HEK293 (cell line): ENCODE measurements around the gene DYNLT4.

Source experiments
- EGR2 ChIP-seq: fragments of 450-650 bp; formaldehyde crosslinking; IDR thresholded peaks from 2 replicates; pipeline ENCODE4 v1.5.1; 2016; ENCODE audit warnings: low read depth, missing biosample characterization, missing genetic modification characterization
- GLI4 ChIP-seq: fragments of 450-650 bp; formaldehyde crosslinking; IDR thresholded peaks from 2 replicates; pipeline ENCODE4 v1.5.1; 2016; ENCODE audit warnings: missing biosample characterization, missing genetic modification characterization
- KLF16 ChIP-seq: fragments of 450-650 bp; formaldehyde crosslinking; IDR thresholded peaks from 2 replicates; pipeline ENCODE4 v1.5.1; 2017; ENCODE audit warnings: missing biosample characterization, missing genetic modification characterization
- SP2 ChIP-seq: fragments of 450-650 bp; formaldehyde crosslinking; IDR thresholded peaks from 2 replicates; pipeline ENCODE4 v1.5.1; 2016; ENCODE audit warnings: missing biosample characterization, missing genetic modification characterization
- TSHZ1 ChIP-seq: fragments of 450-650 bp; formaldehyde crosslinking; IDR thresholded peaks from 2 replicates; pipeline ENCODE4 v1.5.1; 2016; ENCODE audit warnings: missing biosample characterization, missing genetic modification characterization, borderline replicate concordance
- YY1 ChIP-seq: fragments of 450-650 bp; formaldehyde crosslinking; IDR thresholded peaks from 2 replicates; pipeline ENCODE4 v1.5.1; 2018; ENCODE audit warnings: missing biosample characterization, missing genetic modification characterization
- ZBTB20 ChIP-seq: fragments of 450-650 bp; formaldehyde crosslinking; IDR thresholded peaks from 2 replicates; pipeline ENCODE4 v1.5.1; 2016; ENCODE audit warnings: missing biosample characterization, missing genetic modification characterization
- ZFP3 ChIP-seq: fragments of 450-650 bp; formaldehyde crosslinking; IDR thresholded peaks from 2 replicates; pipeline ENCODE4 v1.5.1; 2016; ENCODE audit warnings: low read depth, missing biosample characterization, missing genetic modification characterization
- ZNF155 ChIP-seq: fragments of 450-650 bp; formaldehyde crosslinking; IDR thresholded peaks from 2 replicates; pipeline ENCODE4 v1.5.1; 2016; ENCODE audit warnings: missing biosample characterization, missing genetic modification characterization
- ZNF16 ChIP-seq: fragments of 450-650 bp; formaldehyde crosslinking; IDR thresholded peaks from 2 replicates; pipeline ENCODE4 v1.5.1; 2016; ENCODE audit warnings: low read depth, missing biosample characterization, missing genetic modification characterization
- ZNF2 ChIP-seq: fragments of 450-650 bp; formaldehyde crosslinking; IDR thresholded peaks from 2 replicates; pipeline ENCODE4 v1.5.1; 2016; ENCODE audit warnings: missing biosample characterization, missing genetic modification characterization
- ZNF211 ChIP-seq: fragments of 450-650 bp; formaldehyde crosslinking; IDR thresholded peaks from 2 replicates; pipeline ENCODE4 v1.5.1; 2016; ENCODE audit warnings: low read depth, missing biosample characterization, missing genetic modification characterization
- ZNF239 ChIP-seq: fragments of 450-650 bp; formaldehyde crosslinking; IDR thresholded peaks from 2 replicates; pipeline ENCODE4 v1.5.1; 2016; ENCODE audit warnings: missing biosample characterization, missing genetic modification characterization
- ZNF248 ChIP-seq: fragments of 450-650 bp; formaldehyde crosslinking; IDR thresholded peaks from 2 replicates; pipeline ENCODE4 v1.5.1; 2017; ENCODE audit warnings: missing biosample characterization, missing genetic modification characterization
- ZNF350 ChIP-seq: fragments of 450-650 bp; formaldehyde crosslinking; IDR thresholded peaks from 2 replicates; pipeline ENCODE4 v1.5.0; 2017; ENCODE audit warnings: missing biosample characterization, mild to moderate bottlenecking, missing genetic modification characterization
- ZNF416 ChIP-seq: fragments of 450-650 bp; formaldehyde crosslinking; IDR thresholded peaks from 2 replicates; pipeline ENCODE4 v1.5.1; 2016; ENCODE audit warnings: missing biosample characterization, missing genetic modification characterization
- ZNF473 ChIP-seq: fragments of 450-650 bp; formaldehyde crosslinking; IDR thresholded peaks from 2 replicates; pipeline ENCODE4 v1.5.1; 2017; ENCODE audit warnings: missing biosample characterization, missing genetic modification characterization
- ZNF521 ChIP-seq: fragments of 450-650 bp; formaldehyde crosslinking; IDR thresholded peaks from 2 replicates; pipeline ENCODE4 v1.5.1; 2017; ENCODE audit warnings: missing biosample characterization, mild to moderate bottlenecking, missing genetic modification characterization
- ZNF585B ChIP-seq: fragments of 450-650 bp; formaldehyde crosslinking; IDR thresholded peaks from 2 replicates; pipeline ENCODE4 v1.5.1; 2016; ENCODE audit warnings: missing biosample characterization, missing genetic modification characterization
- ZNF610 ChIP-seq: fragments of 450-650 bp; formaldehyde crosslinking; IDR thresholded peaks from 2 replicates; pipeline ENCODE4 v1.5.1; 2016; ENCODE audit warnings: missing biosample characterization, missing genetic modification characterization, borderline replicate concordance
- ZNF621 ChIP-seq: fragments of 450-650 bp; formaldehyde crosslinking; IDR thresholded peaks from 2 replicates; pipeline ENCODE4 v1.5.1; 2017; ENCODE audit warnings: missing biosample characterization, missing genetic modification characterization
- ZNF629 ChIP-seq: fragments of 450-650 bp; formaldehyde crosslinking; IDR thresholded peaks from 2 replicates; pipeline ENCODE4 v1.5.1; 2017; ENCODE audit warnings: missing biosample characterization, missing genetic modification characterization
- ZNF791 ChIP-seq: fragments of 450-650 bp; formaldehyde crosslinking; IDR thresholded peaks from 2 replicates; pipeline ENCODE4 v1.5.1; 2016; ENCODE audit warnings: missing biosample characterization, missing genetic modification characterization
- TF ChIP-seq, protein P1 (sequence below): fragments of 450-650 bp; formaldehyde crosslinking; IDR thresholded peaks from 2 replicates; pipeline ENCODE4 v1.5.1; 2016; ENCODE audit warnings: missing biosample characterization, missing genetic modification characterization
- TF ChIP-seq, protein P2 (sequence below): fragments of 450-650 bp; formaldehyde crosslinking; IDR thresholded peaks from 2 replicates; pipeline ENCODE4 v1.5.1; 2016; ENCODE audit warnings: missing biosample characterization, missing genetic modification characterization
- TF ChIP-seq, protein P3 (sequence below): fragments of 450-650 bp; IDR thresholded peaks from 2 replicates; pipeline ENCODE4 v1.5.1; 2018; ENCODE audit warnings: missing biosample characterization, missing genetic modification characterization
- TF ChIP-seq, protein P4 (sequence below): fragments of 450-650 bp; formaldehyde crosslinking; conservative IDR thresholded peaks from 2 replicates; pipeline ENCODE4 v1.5.1; 2016; ENCODE audit warnings: low read depth, missing biosample characterization, missing genetic modification characterization
- TF ChIP-seq, protein P5 (sequence below): fragments of 450-650 bp; formaldehyde crosslinking; IDR thresholded peaks from 2 replicates; pipeline ENCODE4 v1.5.1; 2016; ENCODE audit warnings: missing biosample characterization, missing genetic modification characterization

Gene DYNLT4

DNA sequence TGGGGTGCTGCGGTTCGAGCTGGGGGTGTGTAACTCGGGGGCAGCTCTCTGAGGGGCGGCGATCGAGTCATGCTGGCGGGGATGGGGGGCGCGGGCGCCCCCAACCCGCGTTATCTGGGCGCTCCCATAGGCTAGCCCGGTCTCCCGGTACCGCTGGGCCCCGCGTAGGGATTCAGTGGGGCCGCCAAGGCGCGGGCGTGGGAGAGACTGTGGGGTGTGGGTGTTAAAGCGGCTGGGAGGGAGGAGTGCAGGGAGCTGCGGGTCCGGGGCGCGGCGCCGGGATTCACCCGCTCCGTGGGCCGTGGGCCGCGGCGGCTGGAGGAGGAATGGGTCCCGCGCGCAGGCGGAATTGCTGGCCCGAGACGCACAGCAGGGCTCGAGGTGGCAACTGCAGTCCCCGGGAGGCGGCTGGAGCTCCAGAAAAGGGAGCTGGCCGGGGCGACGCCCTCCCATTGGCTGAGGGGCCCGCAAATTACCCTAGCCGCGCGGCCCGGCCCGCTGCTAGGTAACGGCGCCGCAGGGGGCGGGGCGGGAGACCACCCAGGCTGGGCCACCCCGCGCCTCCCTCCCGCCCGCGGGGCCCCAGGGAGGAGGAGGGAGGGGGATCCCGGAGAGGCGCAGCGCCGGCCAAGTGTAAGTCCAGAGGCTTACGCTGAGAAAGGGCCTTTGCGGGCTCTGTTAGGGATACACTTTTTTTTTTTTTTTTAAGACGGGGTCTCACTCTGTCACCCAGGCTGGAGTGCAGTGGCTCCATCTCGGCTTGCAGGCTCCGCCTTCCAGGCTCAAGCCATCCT lies 35.9 kb upstream of the DYNLT4 start, which contains the start of gene PTCH2 (continued):
- TF ChIP-seq YY1 (tag by site-specific recombination) (no peak), ZNF155 (tag by site-specific recombination) (no peak), ZFP3 (no peak), ZNF239 (tag by site-specific recombination) (no peak), ZNF521 (tag by site-specific recombination) (no peak), ZNF610 (tag by site-specific recombination) (no peak), TSHZ1 (tag by site-specific recombination) (no peak), ZBTB20 (tag by site-specific recombination) (peak; percentile 71; the same call in 1 of the 2 replicates), EGR2 (peak; percentile 97), ZNF211 (tag by site-specific recombination) (no peak), ZNF473 (tag by site-specific recombination) (no peak), ZNF248 (no peak), ZNF350 (tag by site-specific recombination) (no peak), ZNF585B (tag by site-specific recombination) (no peak), ZNF2 (peak; percentile 52; the same call in 1 of the 2 replicates), SP2 (tag by site-specific recombination) (peak; percentile 73), ZNF16 (tag by site-specific recombination) (no peak), KLF16 (tag by site-specific recombination) (0 out of 2 replicates have a peak, but pooled peaks have one; percentile 35), ZNF791 (no peak), ZNF621 (tag by site-specific recombination) (no peak), ZNF629 (tag by site-specific recombination) (no peak), ZNF416 (tag by site-specific recombination) (no peak), GLI4 (tag by site-specific recombination) (no peak)
- TF ChIP-seq, protein P1, sequence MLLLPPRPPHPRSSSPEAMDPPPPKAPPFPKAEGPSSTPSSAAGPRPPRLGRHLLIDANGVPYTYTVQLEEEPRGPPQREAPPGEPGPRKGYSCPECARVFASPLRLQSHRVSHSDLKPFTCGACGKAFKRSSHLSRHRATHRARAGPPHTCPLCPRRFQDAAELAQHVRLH (tag by site-specific recombination): no peak; the same call in 1 of the 2 replicates
- TF ChIP-seq, protein P2, sequence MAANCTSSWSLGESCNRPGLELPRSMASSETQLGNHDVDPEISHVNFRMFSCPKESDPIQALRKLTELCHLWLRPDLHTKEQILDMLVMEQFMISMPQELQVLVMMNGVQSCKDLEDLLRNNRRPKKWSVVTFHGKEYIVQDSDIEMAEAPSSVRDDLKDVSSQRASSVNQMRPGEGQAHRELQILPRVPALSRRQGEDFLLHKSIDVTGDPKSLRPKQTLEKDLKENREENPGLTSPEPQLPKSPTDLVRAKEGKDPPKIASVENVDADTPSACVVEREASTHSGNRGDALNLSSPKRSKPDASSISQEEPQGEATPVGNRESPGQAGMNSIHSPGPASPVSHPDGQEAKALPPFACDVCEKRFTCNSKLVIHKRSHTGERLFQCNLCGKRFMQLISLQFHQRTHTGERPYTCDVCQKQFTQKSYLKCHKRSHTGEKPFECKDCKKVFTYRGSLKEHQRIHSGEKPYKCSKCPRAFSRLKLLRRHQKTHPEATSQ: 0 out of 2 replicates have a peak, but pooled peaks have one; percentile 37
- TF ChIP-seq, protein P3, sequence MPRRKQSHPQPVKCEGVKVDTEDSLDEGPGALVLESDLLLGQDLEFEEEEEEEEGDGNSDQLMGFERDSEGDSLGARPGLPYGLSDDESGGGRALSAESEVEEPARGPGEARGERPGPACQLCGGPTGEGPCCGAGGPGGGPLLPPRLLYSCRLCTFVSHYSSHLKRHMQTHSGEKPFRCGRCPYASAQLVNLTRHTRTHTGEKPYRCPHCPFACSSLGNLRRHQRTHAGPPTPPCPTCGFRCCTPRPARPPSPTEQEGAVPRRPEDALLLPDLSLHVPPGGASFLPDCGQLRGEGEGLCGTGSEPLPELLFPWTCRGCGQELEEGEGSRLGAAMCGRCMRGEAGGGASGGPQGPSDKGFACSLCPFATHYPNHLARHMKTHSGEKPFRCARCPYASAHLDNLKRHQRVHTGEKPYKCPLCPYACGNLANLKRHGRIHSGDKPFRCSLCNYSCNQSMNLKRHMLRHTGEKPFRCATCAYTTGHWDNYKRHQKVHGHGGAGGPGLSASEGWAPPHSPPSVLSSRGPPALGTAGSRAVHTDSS: no peak
- TF ChIP-seq, protein P4, sequence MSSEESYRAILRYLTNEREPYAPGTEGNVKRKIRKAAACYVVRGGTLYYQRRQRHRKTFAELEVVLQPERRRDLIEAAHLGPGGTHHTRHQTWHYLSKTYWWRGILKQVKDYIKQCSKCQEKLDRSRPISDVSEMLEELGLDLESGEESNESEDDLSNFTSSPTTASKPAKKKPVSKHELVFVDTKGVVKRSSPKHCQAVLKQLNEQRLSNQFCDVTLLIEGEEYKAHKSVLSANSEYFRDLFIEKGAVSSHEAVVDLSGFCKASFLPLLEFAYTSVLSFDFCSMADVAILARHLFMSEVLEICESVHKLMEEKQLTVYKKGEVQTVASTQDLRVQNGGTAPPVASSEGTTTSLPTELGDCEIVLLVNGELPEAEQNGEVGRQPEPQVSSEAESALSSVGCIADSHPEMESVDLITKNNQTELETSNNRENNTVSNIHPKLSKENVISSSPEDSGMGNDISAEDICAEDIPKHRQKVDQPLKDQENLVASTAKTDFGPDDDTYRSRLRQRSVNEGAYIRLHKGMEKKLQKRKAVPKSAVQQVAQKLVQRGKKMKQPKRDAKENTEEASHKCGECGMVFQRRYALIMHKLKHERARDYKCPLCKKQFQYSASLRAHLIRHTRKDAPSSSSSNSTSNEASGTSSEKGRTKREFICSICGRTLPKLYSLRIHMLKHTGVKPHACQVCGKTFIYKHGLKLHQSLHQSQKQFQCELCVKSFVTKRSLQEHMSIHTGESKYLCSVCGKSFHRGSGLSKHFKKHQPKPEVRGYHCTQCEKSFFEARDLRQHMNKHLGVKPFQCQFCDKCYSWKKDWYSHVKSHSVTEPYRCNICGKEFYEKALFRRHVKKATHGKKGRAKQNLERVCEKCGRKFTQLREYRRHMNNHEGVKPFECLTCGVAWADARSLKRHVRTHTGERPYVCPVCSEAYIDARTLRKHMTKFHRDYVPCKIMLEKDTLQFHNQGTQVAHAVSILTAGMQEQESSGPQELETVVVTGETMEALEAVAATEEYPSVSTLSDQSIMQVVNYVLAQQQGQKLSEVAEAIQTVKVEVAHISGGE (tag by site-specific recombination): no peak
- TF ChIP-seq, protein P5, sequence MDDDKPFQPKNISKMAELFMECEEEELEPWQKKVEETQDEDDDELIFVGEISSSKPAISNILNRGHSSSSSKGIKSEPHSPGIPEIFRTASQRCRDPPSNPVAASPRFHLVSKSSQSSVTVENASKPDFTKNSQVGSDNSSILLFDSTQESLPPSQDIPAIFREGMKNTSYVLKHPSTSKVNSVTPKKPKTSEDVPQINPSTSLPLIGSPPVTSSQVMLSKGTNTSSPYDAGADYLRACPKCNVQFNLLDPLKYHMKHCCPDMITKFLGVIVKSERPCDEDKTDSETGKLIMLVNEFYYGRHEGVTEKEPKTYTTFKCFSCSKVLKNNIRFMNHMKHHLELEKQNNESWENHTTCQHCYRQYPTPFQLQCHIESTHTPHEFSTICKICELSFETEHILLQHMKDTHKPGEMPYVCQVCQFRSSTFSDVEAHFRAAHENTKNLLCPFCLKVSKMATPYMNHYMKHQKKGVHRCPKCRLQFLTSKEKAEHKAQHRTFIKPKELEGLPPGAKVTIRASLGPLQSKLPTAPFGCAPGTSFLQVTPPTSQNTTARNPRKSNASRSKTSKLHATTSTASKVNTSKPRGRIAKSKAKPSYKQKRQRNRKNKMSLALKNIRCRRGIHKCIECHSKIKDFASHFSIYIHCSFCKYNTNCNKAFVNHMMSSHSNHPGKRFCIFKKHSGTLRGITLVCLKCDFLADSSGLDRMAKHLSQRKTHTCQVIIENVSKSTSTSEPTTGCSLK (tag by site-specific recombination): no peak
